IMR-90 (cell line): ENCODE results near the gene ACRBP. TPM values are rescaled to one million over a fixed set of nuclear protein-coding genes. Genes with fewer than 3 reads are reported as not detected.

Source experiments
- ATAC-seq: fragments of 200-7000 bp; cut with Tn5 transposase; 2 replicates; pipeline ENCODE4 v1.9.1; 2020; ENCODE audit warnings: low read depth, mild to moderate bottlenecking, moderate library complexity
- BruUV-seq: library from RNA; stranded (reverse); fragments of 400-500 nt; replicated peaks from 2 replicates; lab custom pipeline; 2021; lab: Mats Ljungman, UMichigan
- CTCF ChIA-PET: fragments of 300-600 bp; formaldehyde crosslinking; extraction: SDS; loops from one replicate; lab custom pipeline; 2021; ENCODE audit warnings: antibody characterized with exemption; lab: Yijun Ruan, JAX
- POLR2A ChIA-PET: fragments of 300-600 bp; sonication (Branson Sonifier 250); formaldehyde crosslinking; loops from one replicate; lab custom pipeline; 2022; ENCODE audit warnings: antibody characterized with exemption; ENCODE audit not compliant: unreplicated experiment; lab: Charles Lee
- DNase-seq: peaks from one replicate; pipeline ENCODE4 v3.0.0; 2013
- H2AFZ ChIP-seq: replicated peaks from 2 replicates; pipeline ENCODE3; 2013; ENCODE audit warnings: low read length, mild to moderate bottlenecking; ENCODE audit not compliant: poor library complexity
- H2AK5ac ChIP-seq: 2 replicates; pipeline ENCODE4 v1.6.1; 2013; ENCODE audit warnings: low read depth, low read length, inconsistent platforms
- H2AK9ac ChIP-seq: replicated peaks from 2 replicates; pipeline ENCODE3; 2013; ENCODE audit warnings: mild to moderate bottlenecking, low read depth, low read length, moderate library complexity; ENCODE audit not compliant: poor library complexity
- H2BK120ac ChIP-seq: 2 replicates; pipeline ENCODE4 v1.6.1; 2013; ENCODE audit warnings: low read depth, low read length, inconsistent platforms
- H2BK15ac ChIP-seq: 3 replicates; pipeline ENCODE4 v1.6.1; 2013; ENCODE audit warnings: low read depth, low read length, inconsistent platforms
- H2BK20ac ChIP-seq: 2 replicates; pipeline ENCODE4 v1.6.1; 2013; ENCODE audit warnings: low read depth, mild to moderate bottlenecking, inconsistent platforms, low read length, moderate library complexity
- H2BK5ac ChIP-seq: 2 replicates; pipeline ENCODE4 v1.6.1; 2013; ENCODE audit warnings: mild to moderate bottlenecking, low read depth, low read length, inconsistent platforms; ENCODE audit not compliant: poor library complexity, severe bottlenecking
- H3K14ac ChIP-seq: replicated peaks from 2 replicates; pipeline ENCODE4 v1.6.1; 2013; ENCODE audit warnings: low read depth, low read length, inconsistent platforms
- H3K18ac ChIP-seq: 2 replicates; pipeline ENCODE4 v1.6.1; 2013; ENCODE audit warnings: low read depth, low read length, control low read depth
- H3K23ac ChIP-seq: 2 replicates; pipeline ENCODE4 v1.6.1; 2013; ENCODE audit warnings: low read depth, low read length, inconsistent platforms
- H3K27ac ChIP-seq: 2 replicates; pipeline ENCODE4 v1.5.1; 2013; ENCODE audit warnings: mild to moderate bottlenecking, control low read depth, low read length; ENCODE audit not compliant: insufficient read depth
- H3K27me3 ChIP-seq: 2 replicates; pipeline ENCODE4 v1.6.1; 2013; ENCODE audit warnings: low read length; ENCODE audit not compliant: control insufficient read depth, insufficient read depth
- H3K36me3 ChIP-seq: 2 replicates; pipeline ENCODE4 v1.6.1; 2013; ENCODE audit warnings: low read length, mixed read lengths; ENCODE audit not compliant: control insufficient read depth, insufficient read depth
- H3K4ac ChIP-seq: 2 replicates; pipeline ENCODE4 v1.6.1; 2013; ENCODE audit warnings: low read depth, low read length, inconsistent platforms
- H3K4me1 ChIP-seq: 2 replicates; pipeline ENCODE4 v1.6.1; 2013; ENCODE audit warnings: low read length, mixed read lengths; ENCODE audit not compliant: control insufficient read depth, insufficient read depth
- H3K4me2 ChIP-seq: 2 replicates; pipeline ENCODE4 v1.6.1; 2013; ENCODE audit warnings: low read depth, mild to moderate bottlenecking, control low read depth, low read length, moderate library complexity
- H3K4me3 ChIP-seq: 2 replicates; pipeline ENCODE4 v1.5.1; 2013; ENCODE audit warnings: low read depth, mild to moderate bottlenecking, control low read depth, low read length, moderate library complexity; ENCODE audit not compliant: insufficient read depth
- H3K56ac ChIP-seq: 2 replicates; pipeline ENCODE4 v1.6.1; 2013; ENCODE audit warnings: low read length, inconsistent platforms; ENCODE audit not compliant: insufficient read depth; ENCODE audit errors: extremely low read depth
- H3K79me1 ChIP-seq, 2 experiments: 2 replicates each; pipeline ENCODE4 v1.6.1; 2013; ENCODE audit warnings: low read length in 2 of 2, inconsistent platforms in 1 of 2, low read depth in 1 of 2
- H3K9ac ChIP-seq: 2 replicates; pipeline ENCODE4 v1.6.1; 2013; ENCODE audit warnings: low read depth, low read length, control low read depth
- H3K9me1 ChIP-seq: 2 replicates; pipeline ENCODE4 v1.6.1; 2013; ENCODE audit warnings: low read length, inconsistent platforms; ENCODE audit not compliant: insufficient read depth
- H3K9me3 ChIP-seq: 2 replicates; pipeline ENCODE4 v1.6.1; 2013; ENCODE audit warnings: low read length; ENCODE audit not compliant: control insufficient read depth, insufficient read depth
- H4K20me1 ChIP-seq: 2 replicates; pipeline ENCODE4 v1.6.1; 2013; ENCODE audit warnings: low read length, inconsistent platforms; ENCODE audit not compliant: insufficient read depth
- H4K5ac ChIP-seq: 2 replicates; pipeline ENCODE4 v1.6.1; 2013; ENCODE audit warnings: mild to moderate bottlenecking, low read depth, low read length, control low read depth
- H4K8ac ChIP-seq, 2 experiments: 2 replicates each; pipeline ENCODE4 v1.6.1; 2013; ENCODE audit warnings: low read depth in 2 of 2, low read length in 2 of 2, control low read depth in 1 of 2, inconsistent platforms in 1 of 2
- H4K91ac ChIP-seq: 2 replicates; pipeline ENCODE4 v1.6.1; 2013; ENCODE audit warnings: low read depth, low read length, inconsistent platforms; ENCODE audit not compliant: insufficient read depth
- BHLHE40 ChIP-seq: fragments of 150-350 bp; IDR thresholded peaks from 2 replicates; pipeline ENCODE4 v1.6.1; 2016; ENCODE audit warnings: mild to moderate bottlenecking, low read depth, low read length
- CHD1 ChIP-seq: IDR thresholded peaks from 2 replicates; pipeline ENCODE4 v1.6.1; 2012; ENCODE audit warnings: low read depth, low read length, improper control_type of control experiment
- CTCF ChIP-seq: conservative IDR thresholded peaks from 2 replicates; pipeline ENCODE4 v1.5.1; 2012; ENCODE audit warnings: mild to moderate bottlenecking, low read depth, low read length, improper control_type of control experiment
- ELK1 ChIP-seq: fragments of 150-350 bp; IDR thresholded peaks from 2 replicates; pipeline ENCODE4 v1.6.1; 2016; ENCODE audit warnings: low read depth, mild to moderate bottlenecking, low read length, moderate library complexity, borderline replicate concordance
- FOS ChIP-seq: fragments of 150-350 bp; IDR thresholded peaks from 2 replicates; pipeline ENCODE4 v1.6.1; 2016; ENCODE audit warnings: low read depth, low read length
- MAFK ChIP-seq: IDR thresholded peaks from 2 replicates; pipeline ENCODE4 v1.6.1; 2012; ENCODE audit warnings: low read depth, low read length, improper control_type of control experiment
- MAZ ChIP-seq: IDR thresholded peaks from 2 replicates; pipeline ENCODE4 v1.6.1; 2012; ENCODE audit warnings: low read depth, mild to moderate bottlenecking, low read length, improper control_type of control experiment, moderate library complexity, borderline replicate concordance
- MXI1 ChIP-seq: IDR thresholded peaks from 2 replicates; pipeline ENCODE4 v1.6.1; 2012; ENCODE audit warnings: low read depth, mild to moderate bottlenecking, low read length, moderate library complexity, borderline replicate concordance
- NFE2L2 ChIP-seq: fragments of 150-350 bp; IDR thresholded peaks from 2 replicates; pipeline ENCODE4 v1.6.1; 2016; ENCODE audit warnings: low read depth, mild to moderate bottlenecking, low read length
- POLR2A ChIP-seq: IDR thresholded peaks from 2 replicates; pipeline ENCODE4 v1.6.1; 2012; ENCODE audit warnings: mild to moderate bottlenecking, low read depth, low read length
- RAD21 ChIP-seq: IDR thresholded peaks from 2 replicates; pipeline ENCODE4 v1.6.1; 2012; ENCODE audit warnings: low read length, improper control_type of control experiment
- RCOR1 ChIP-seq: IDR thresholded peaks from 2 replicates; pipeline ENCODE4 v1.6.1; 2012; ENCODE audit warnings: mild to moderate bottlenecking, low read length, improper control_type of control experiment; ENCODE audit not compliant: insufficient replicate concordance
- RFX5 ChIP-seq: IDR thresholded peaks from 2 replicates; pipeline ENCODE4 v1.8.0; 2012; ENCODE audit warnings: low read depth, mild to moderate bottlenecking, low read length, moderate library complexity
- SMC3 ChIP-seq: fragments of 150-350 bp; IDR thresholded peaks from 2 replicates; pipeline ENCODE4 v1.6.1; 2016; ENCODE audit warnings: low read depth, mild to moderate bottlenecking, antibody characterized with exemption, low read length, moderate library complexity
- USF2 ChIP-seq: fragments of 150-350 bp; IDR thresholded peaks from 2 replicates; pipeline ENCODE4 v1.6.1; 2017; ENCODE audit warnings: mild to moderate bottlenecking, antibody characterized with exemption, low read length, low read depth
- WGBS, 2 experiments: methylation state at CpG; one replicate each; pipeline versions ENCODE4 v1.1.5 to v1.1.7; 2013; ENCODE audit warnings: missing lambda C conversion rate in 2 of 2; ENCODE audit not compliant: insufficient read length in 1 of 2; ENCODE audit errors: extremely low coverage in 2 of 2; 5-methylcytosine and 5-hydroxymethylcytosine counted together
- dilution Hi-C: fragments of 300-500 bp; cut with HindIII; formaldehyde crosslinking; loops from one replicate; pipeline ENCODE4 v1.14.3; 2018; ENCODE audit warnings: low sequenced_read_pairs; ENCODE audit not compliant: unreplicated experiment
- in situ Hi-C: fragments of 300-500 bp; cut with MboI; formaldehyde crosslinking; loops from 3 replicates; pipeline ENCODE4 v1.14.3; 2019; ENCODE audit warnings: low sequenced_read_pairs, inconsistent platforms, mixed read lengths
- intact Hi-C: fragments of 100-400 bp; cut with micrococcal nuclease; formaldehyde crosslinking; loops from 2 replicates; pipeline ENCODE4 v1.10.0; 2022
- polyA plus RNA-seq, 3 experiments: library from polyadenylated mRNA; depleted of rRNA; stranded (reverse); fragments of >200 nt; gene quantifications; 2 replicates each; pipeline ENCODE4 v1.2.3, GENCODE V29; 2012; ENCODE audit warnings: low replicate concordance in 1 of 3
- total RNA-seq: library from RNA; depleted of rRNA; stranded (reverse); fragments of >200 nt; gene quantifications from 2 replicates; pipeline ENCODE4 v1.2.3, GENCODE V29; 2012

The ACRBP gene
- total and polyA plus RNA-seq, 2 of the 4 experiments (the other 2 are of a cell fraction) = 0.38 TPM; not detected in 1

- Histone ChIP-seq H3K56ac (no peak overlapping the region), H3K23ac (no peak overlapping the region), H3K4me2 (no peak overlapping the region), H3K4me3 (no peak overlapping the region), H4K20me1 (no peaks in the 10 kb centered on the region), H3K14ac (no peak overlapping the region), H3K9ac (no peak overlapping the region), H2BK15ac (no peak overlapping the region), H3K27ac (no peak overlapping the region), H3K9me3 (peaks cover 13% of the 10 kb centered on the region), H4K8ac (no peak overlapping the region), H3K9me1 (no peaks in the 10 kb centered on the region), H3K27me3 (peaks cover 25% of the 10 kb centered on the region), H2AK9ac (no peak overlapping the region), H4K5ac (no peak overlapping the region), H4K91ac (no peak overlapping the region), H2AK5ac (no peak overlapping the region), H2BK5ac (no peak overlapping the region), H2BK120ac (no peak overlapping the region), H3K4me1 (no peaks in the 10 kb centered on the region), H2AFZ (peak overlapping the region; percentile 21), H3K4ac (no peak overlapping the region), H2BK20ac (no peak overlapping the region), H3K79me1 (no peaks in the 10 kb centered on the region), H3K36me3 (no peaks in the 10 kb centered on the region), H3K18ac (no peak overlapping the region)
- WGBS, 2 experiments = 60% methylated on average over 2 of the region's 11 CpGs; no CpG with 5 or more reads in 1 of the 2 experiments
- POLR2A ChIA-PET = no interaction called here
- BruUV-seq = no TSS peak
- intact Hi-C loops = no loop called here
- ATAC-seq (no peak), DNase-seq (no peak)
- TF ChIP-seq ELK1 = no peak
- no peak for TF ChIP-seq USF2
- no peak for TF ChIP-seq NFE2L2
- TF ChIP-seq RFX5 = no peak
- TF ChIP-seq POLR2A = no peak
- no peak for TF ChIP-seq BHLHE40
- TF ChIP-seq MAZ = no peak
- TF ChIP-seq MXI1 = no peak
- TF ChIP-seq RAD21 = no peak
- TF ChIP-seq CTCF = no peak
- no peak for TF ChIP-seq MAFK
- TF ChIP-seq SMC3 = no peak
- TF ChIP-seq RCOR1 = no peak
- TF ChIP-seq CHD1 = no peak
- no peak for TF ChIP-seq FOS
- dilution Hi-C loops = no loop called here
- CTCF ChIA-PET = no interaction called here
- in situ Hi-C loops = no loop called here
Observed at GRCh38 chr12:6639151-6639801, 8.0 kb downstream of the ACRBP start.
